Duodenal mucosa (tissue), 2 donors: Measurements from ENCODE around the gene IFT20.
"Not testable (repeated sequence)": the region's sequence is repeated elsewhere in the genome, so short reads cannot be mapped to it uniquely, and the experiment has no call there.

Source experiments
- H3K27ac ChIP-seq: one replicate; pipeline ENCODE4 v1.7.0; 2013; ENCODE audit warnings: low read depth, low read length
- H3K27me3 ChIP-seq, 2 donors: one replicate each; pipeline ENCODE4 v1.7.0; 2013; ENCODE audit warnings: low read length in 2 of 2, control low read depth in 1 of 2; ENCODE audit not compliant: insufficient read depth in 2 of 2, control insufficient read depth in 1 of 2
- H3K36me3 ChIP-seq, 2 donors: one replicate each; pipeline ENCODE4 v1.7.0; 2013; ENCODE audit warnings: low read length in 2 of 2, control low read depth in 1 of 2; ENCODE audit not compliant: insufficient read depth in 2 of 2, control insufficient read depth in 1 of 2
- H3K4me1 ChIP-seq, 2 donors: one replicate each; pipeline ENCODE4 v1.7.0; 2013; ENCODE audit warnings: low read length in 2 of 2, control low read depth in 1 of 2; ENCODE audit not compliant: insufficient read depth in 2 of 2, control insufficient read depth in 1 of 2
- H3K4me3 ChIP-seq, 2 donors: one replicate each; pipeline ENCODE4 v1.7.0; 2013; ENCODE audit warnings: low read length in 2 of 2, low read depth in 1 of 2
- H3K9ac ChIP-seq, 2 donors: one replicate each; pipeline ENCODE4 v1.7.0; 2013; ENCODE audit warnings: low read length in 2 of 2, low read depth in 1 of 2
- H3K9me3 ChIP-seq, 2 donors: one replicate each; pipeline ENCODE4 v1.7.0; 2013; ENCODE audit warnings: low read length in 2 of 2, control low read depth in 1 of 2; ENCODE audit not compliant: control insufficient read depth in 1 of 2

The IFT20 gene

DNA sequence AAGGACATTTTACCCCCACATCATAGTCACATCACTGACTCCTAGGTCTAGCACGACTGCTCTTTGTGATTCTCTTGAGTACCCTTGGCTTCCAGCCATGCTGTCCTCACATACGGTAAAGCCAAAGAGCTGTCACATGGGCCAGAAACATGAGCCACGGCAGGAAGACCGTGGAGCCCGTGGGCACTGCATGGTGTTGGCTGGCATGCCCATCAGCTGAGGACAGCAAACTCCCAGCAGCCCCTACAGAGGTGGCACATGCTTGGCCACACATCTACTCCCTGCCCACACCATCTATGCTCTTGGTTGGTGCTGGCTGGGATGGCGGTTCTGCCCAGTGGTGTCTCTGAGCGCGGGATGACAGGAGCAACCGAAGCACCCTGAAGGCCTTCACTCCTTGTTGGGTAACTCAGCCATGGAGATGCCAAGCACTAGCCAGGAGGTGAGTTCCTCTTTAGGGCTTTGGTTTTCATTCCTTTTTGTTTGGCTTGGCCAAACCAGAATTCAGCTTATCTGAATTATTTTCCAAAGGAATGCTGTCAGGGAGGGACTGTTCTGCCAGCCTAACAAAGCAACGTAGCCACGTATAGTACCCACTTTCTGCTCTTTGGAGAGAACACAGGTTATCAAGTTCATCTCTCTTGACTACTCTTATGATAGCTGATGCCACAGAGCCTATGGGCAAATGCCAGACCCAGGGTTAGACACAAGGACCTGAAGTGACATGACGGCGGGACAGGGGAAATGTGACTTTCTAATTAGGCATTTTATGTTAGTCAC is 10.3 kb upstream of the IFT20 start:
- H3K9me3 ChIP-seq, result no peaks in the 10 kb centered on the region
- no peak overlapping the region for H3K27ac ChIP-seq
- H3K27me3 ChIP-seq, result no peaks in the 10 kb centered on the region
- H3K36me3 ChIP-seq, result peaks cover 63 to 93% of the 10 kb centered on the region in 2 donors
- no peak overlapping the region for H3K9ac ChIP-seq
- no peaks in the 10 kb centered on the region for H3K4me1 ChIP-seq
- H3K4me3 ChIP-seq, result no peak overlapping the region

DNA sequence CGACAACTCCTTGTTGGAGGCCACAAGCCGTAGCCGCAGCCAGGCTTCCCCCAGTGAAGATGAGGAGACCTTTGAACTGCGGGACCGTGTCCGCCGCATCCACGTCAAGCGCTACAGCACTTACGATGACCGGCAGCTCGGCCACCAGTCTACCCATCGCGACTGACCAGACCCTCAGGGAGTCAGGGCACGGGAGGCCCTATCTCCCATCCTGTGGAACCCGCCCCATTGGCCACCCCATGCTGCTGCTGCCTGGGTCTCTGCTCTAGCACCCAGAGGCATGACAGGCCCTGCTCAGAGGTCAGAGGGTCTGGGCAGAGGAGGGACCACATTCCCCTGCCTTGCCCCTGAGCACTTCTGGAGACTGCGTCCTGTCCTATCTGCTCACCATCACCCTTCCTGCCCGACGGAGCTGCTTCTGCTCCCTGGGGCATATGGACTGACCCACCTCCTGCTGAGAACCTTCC is 9.2 kb upstream of the IFT20 start:
- H3K4me3 ChIP-seq, result no peak overlapping the region
- no peak overlapping the region for H3K27ac ChIP-seq
- no peaks in the 10 kb centered on the region for H3K9me3 ChIP-seq
- H3K4me1 ChIP-seq, result no peaks in the 10 kb centered on the region
- peaks cover 52 to 90% of the 10 kb centered on the region in 2 donors for H3K36me3 ChIP-seq
- no peaks in the 10 kb centered on the region for H3K27me3 ChIP-seq
- H3K9ac ChIP-seq, result no peak overlapping the region

- no peak overlapping the region for H3K27ac ChIP-seq
- no peaks in the 10 kb centered on the region for H3K9me3 ChIP-seq
- H3K4me1 ChIP-seq, result no peaks in the 10 kb centered on the region
- no peak overlapping the region for H3K9ac ChIP-seq
- peaks cover 52 to 87% of the 10 kb centered on the region in 2 donors for H3K36me3 ChIP-seq
- no peak overlapping the region for H3K4me3 ChIP-seq
- H3K27me3 ChIP-seq, result no peaks in the 10 kb centered on the region
Measured at GRCh38 chr17:28344011-28344410, 8.7 kb upstream of the IFT20 start.

DNA sequence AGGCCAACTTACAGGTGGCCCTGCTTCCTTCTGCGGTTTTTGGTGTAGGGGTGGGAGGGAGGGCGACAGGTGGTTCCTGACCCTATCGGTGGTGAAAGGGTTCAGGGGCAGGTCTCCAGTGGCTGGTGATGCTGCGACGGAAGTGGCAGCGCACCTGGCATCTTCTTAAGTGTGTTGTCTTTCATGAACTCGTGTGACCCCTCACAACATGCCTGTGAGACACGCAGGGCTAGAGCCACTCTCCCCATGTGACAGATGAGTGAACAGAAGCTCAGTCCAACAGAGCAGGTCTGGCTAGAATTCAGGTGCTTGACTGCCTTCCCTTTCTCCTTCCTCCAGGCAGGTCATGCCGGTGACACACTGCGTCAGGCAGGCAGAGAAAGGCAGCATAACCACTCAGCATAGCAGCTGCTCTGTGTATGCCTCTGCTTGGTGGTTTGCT is 8.2 kb upstream of the IFT20 start:
- peaks cover 52 to 82% of the 10 kb centered on the region in 2 donors for H3K36me3 ChIP-seq
- no peak overlapping the region for H3K9ac ChIP-seq
- no peak overlapping the region for H3K27ac ChIP-seq
- no peaks in the 10 kb centered on the region for H3K9me3 ChIP-seq
- H3K4me1 ChIP-seq, result no peaks in the 10 kb centered on the region
- H3K4me3 ChIP-seq, result no peak overlapping the region
- no peaks in the 10 kb centered on the region for H3K27me3 ChIP-seq

DNA sequence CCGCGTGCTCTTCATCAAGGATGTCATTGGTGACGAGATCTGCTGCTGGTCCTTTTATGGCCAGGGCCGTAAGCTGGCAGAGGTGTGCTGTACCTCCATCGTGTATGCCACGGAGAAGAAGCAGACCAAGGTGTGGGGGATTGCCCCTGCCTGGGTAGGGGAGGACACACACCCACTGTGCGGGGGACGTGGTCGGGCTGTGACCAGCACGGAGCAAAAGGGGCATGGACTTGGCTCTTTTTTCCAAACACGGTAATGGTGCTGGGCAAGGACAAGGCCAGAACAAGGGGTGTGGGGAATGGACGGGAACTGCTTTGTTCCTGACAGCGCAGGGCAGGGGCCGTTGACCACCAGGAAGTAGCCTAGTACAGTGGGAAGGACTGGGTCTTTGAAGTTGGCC is 7.0 kb upstream of the IFT20 start:
- peaks cover 42 to 71% of the 10 kb centered on the region in 2 donors for H3K36me3 ChIP-seq
- H3K4me3 ChIP-seq, result no peak overlapping the region
- H3K9ac ChIP-seq, result no peak overlapping the region
- no peak overlapping the region for H3K27ac ChIP-seq
- H3K9me3 ChIP-seq, result no peaks in the 10 kb centered on the region
- no peaks in the 10 kb centered on the region for H3K27me3 ChIP-seq
- peaks cover under 1 to 4% of the 10 kb centered on the region in 2 donors for H3K4me1 ChIP-seq

DNA sequence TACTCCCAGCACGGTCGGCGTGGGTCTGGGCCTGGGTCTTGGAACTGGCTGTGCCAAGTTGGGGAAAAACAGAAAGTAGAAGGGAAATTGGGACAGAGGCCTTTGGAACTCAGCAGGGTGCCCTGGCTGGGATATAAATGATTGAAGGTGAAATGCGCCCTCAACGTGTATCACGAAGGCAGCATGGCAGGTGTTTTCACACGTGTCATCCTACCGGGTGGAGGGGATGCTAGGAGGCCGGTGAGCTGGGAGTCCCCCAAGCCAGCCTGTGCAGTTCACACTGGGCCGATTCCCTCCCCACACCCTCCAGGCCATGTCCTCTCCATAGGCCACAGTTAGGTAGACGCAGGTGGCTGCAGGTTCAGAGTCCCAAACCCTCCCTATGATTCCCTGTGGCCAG is 6.2 kb upstream of the IFT20 start:
- peaks cover 9 to 12% of the 10 kb centered on the region in 2 donors for H3K4me1 ChIP-seq
- H3K9me3 ChIP-seq, result no peaks in the 10 kb centered on the region
- no peak overlapping the region for H3K9ac ChIP-seq
- peaks cover 37 to 64% of the 10 kb centered on the region in 2 donors for H3K36me3 ChIP-seq
- no peaks in the 10 kb centered on the region for H3K27me3 ChIP-seq
- H3K27ac ChIP-seq, result no peak overlapping the region
- no peak overlapping the region for H3K4me3 ChIP-seq

GRCh38 chr17:28340374-28340773 is 5.1 kb upstream of the IFT20 start:
- no peak overlapping the region for H3K9ac ChIP-seq
- no peak overlapping the region for H3K27ac ChIP-seq
- no peaks in the 10 kb centered on the region for H3K27me3 ChIP-seq
- peaks cover 13 to 19% of the 10 kb centered on the region in 2 donors for H3K4me1 ChIP-seq
- H3K36me3 ChIP-seq, result peaks cover 29 to 53% of the 10 kb centered on the region in 2 donors
- H3K4me3 ChIP-seq, result no peak overlapping the region
- no peaks in the 10 kb centered on the region for H3K9me3 ChIP-seq

DNA sequence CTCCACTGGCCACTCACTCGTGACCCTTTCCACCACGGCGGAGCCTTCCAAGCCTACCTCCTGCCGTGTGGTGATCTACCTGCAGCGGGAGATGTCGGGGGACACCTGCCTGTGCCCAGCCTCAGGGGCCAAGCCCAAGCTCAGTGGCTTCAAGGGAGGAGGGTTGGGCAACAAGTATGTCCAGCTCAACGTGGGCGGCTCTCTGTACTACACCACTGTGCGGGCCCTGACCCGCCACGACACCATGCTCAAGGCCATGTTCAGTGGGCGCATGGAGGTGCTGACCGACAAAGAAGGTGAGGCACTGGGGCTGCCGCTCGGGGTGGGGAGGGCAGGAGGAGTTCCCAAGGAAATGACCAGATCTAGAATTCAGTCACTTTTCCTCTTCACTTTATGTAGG is 4.2 kb upstream of the IFT20 start:
- peaks cover 24 to 44% of the 10 kb centered on the region in 2 donors for H3K36me3 ChIP-seq
- no peaks in the 10 kb centered on the region for H3K9me3 ChIP-seq
- H3K4me1 ChIP-seq, result peaks cover 16 to 23% of the 10 kb centered on the region in 2 donors
- no peak overlapping the region for H3K27ac ChIP-seq
- no peaks in the 10 kb centered on the region for H3K27me3 ChIP-seq
- no peak overlapping the region for H3K4me3 ChIP-seq
- no peak overlapping the region for H3K9ac ChIP-seq

DNA sequence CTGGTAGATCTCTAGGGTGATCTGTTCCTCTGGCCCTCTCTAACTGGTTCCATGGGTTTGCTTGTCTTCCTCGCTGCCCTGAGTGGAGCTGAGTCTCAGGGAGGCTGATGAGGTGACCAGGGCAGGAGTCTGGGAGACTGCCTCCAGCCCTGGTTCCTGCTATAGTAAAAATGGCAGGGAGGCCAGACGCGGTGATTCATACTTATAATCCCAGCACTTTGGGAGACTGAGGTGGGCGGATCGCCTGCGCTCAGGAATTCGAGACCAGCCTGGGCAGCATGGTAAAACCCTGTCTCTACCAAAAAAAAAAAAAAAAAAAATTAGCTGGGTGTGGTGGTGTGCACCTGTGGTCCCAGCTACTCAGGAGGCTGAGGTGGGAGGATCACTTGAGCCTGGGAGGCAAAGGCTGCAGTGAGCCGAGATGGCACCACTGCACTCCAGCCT is 3.5 kb upstream of the IFT20 start:
- not testable (repeated sequence) for H3K27ac ChIP-seq, H3K9ac ChIP-seq, H3K4me3 ChIP-seq, H3K27me3 ChIP-seq, H3K9me3 ChIP-seq
- H3K36me3 ChIP-seq, result peaks cover 18 to 38% of the 10 kb centered on the region in 2 donors
- H3K4me1 ChIP-seq, result peaks cover 22 to 29% of the 10 kb centered on the region in 2 donors

- Histone ChIP-seq H3K27me3 (no peaks in the 10 kb centered on the region), H3K27ac (no peak overlapping the region), H3K9me3 (no peaks in the 10 kb centered on the region), H3K4me1 (peaks cover 28 to 35% of the 10 kb centered on the region in 2 donors), H3K36me3 (peaks cover 15 to 32% of the 10 kb centered on the region in 2 donors), H3K9ac (no peak overlapping the region), H3K4me3 (no peak overlapping the region)
Measured at GRCh38 chr17:28338056-28338768, 2.9 kb upstream of the IFT20 start.
